Heart left ventricle (tissue), 16 donors: ENCODE data around the gene RNF4. TPM values are rescaled to one million over a fixed set of nuclear protein-coding genes. Genes with fewer than 3 reads are reported as not detected.

Experiments used
- ATAC-seq, 4 donors: fragments of 200-7000 bp; cut with Tn5 transposase; one replicate each; pipeline ENCODE4 v1.9.1; 2020 to 2022; ENCODE audit warnings: moderate library complexity in 4 of 4, mild to moderate bottlenecking in 3 of 4, moderate number of reproducible peaks in 1 of 4
- DNase-seq, 5 donors: peaks; one replicate each; pipeline ENCODE4 v3.0.0-alpha.2; 2020
- H3K27ac ChIP-seq, 12 donors: fragments of 200-600 bp; sonication (generic) in 4 of 12; one replicate each; pipeline versions ENCODE4 v1.5.0 to v1.8.0; 2016 to 2022; ENCODE audit warnings: mild to moderate bottlenecking in 2 of 12
- H3K27me3 ChIP-seq, 9 donors: fragments of 200-600 bp; sonication (generic) in 2 of 9; one replicate each; pipeline versions ENCODE4 v1.5.1 to v1.8.0; 2016 to 2022; ENCODE audit warnings: mild to moderate bottlenecking in 3 of 9
- H3K36me3 ChIP-seq, 9 donors: fragments of 200-600 bp; sonication (generic) in 2 of 9; one replicate each; pipeline versions ENCODE4 v1.5.0 to v1.8.0; 2018 to 2022; ENCODE audit warnings: mild to moderate bottlenecking in 2 of 9
- H3K4me1 ChIP-seq, 12 donors: fragments of 200-600 bp; sonication (generic) in 4 of 12; one replicate each; pipeline versions ENCODE4 v1.5.0 to v1.8.0; 2016 to 2022; ENCODE audit warnings: mild to moderate bottlenecking in 3 of 12
- H3K4me3 ChIP-seq, 12 donors: fragments of 200-600 bp; sonication (generic) in 4 of 12; one replicate each; pipeline versions ENCODE4 v1.5.0 to v1.8.0; 2017 to 2022; ENCODE audit warnings: mild to moderate bottlenecking in 9 of 12, moderate library complexity in 4 of 12
- H3K9me3 ChIP-seq, 12 donors: fragments of 200-600 bp; sonication (generic) in 4 of 12; one replicate each; pipeline versions ENCODE4 v1.5.0 to v1.8.0; 2016 to 2022; ENCODE audit warnings: mild to moderate bottlenecking in 1 of 12
- POLR2A ChIP-seq, 2 donors: fragments of 450-650 bp; IDR thresholded peaks; one replicate each; pipeline ENCODE4 v1.6.1; 2017; ENCODE audit warnings: antibody characterized with exemption in 2 of 2, mild to moderate bottlenecking in 2 of 2, moderate library complexity in 2 of 2
- WGBS, 4 donors: extraction: QIAGEN DNeasy Blood & Tissue Kit in 2 of 4; methylation state at CpG; one replicate each; pipeline versions ENCODE4 v1.1.5 to v1.1.7; 2013 to 2018; 5-methylcytosine and 5-hydroxymethylcytosine counted together
- intact Hi-C, 10 donors: fragments of 100-400 bp; cut with DNase I; formaldehyde crosslinking; loops; one replicate each; pipeline versions ENCODE4 v1.11.1 to v1.14.2; 2022
- polyA plus RNA-seq, 2 donors: library from polyadenylated mRNA; stranded (reverse); fragments of 200-250 nt; gene quantifications; one replicate each; pipeline ENCODE4 v1.2.3, GENCODE V29; 2013
- total RNA-seq, 9 donors: library from RNA; depleted of rRNA in 2 of 9; stranded (reverse); fragments of >200 nt in 2 of 9; fragmentation: NEBNext Ultra II Directional in 3 of 9; extraction: Animal tissue kit (Norgen Biotek cat#: 25700) in 3 of 9; gene quantifications; one replicate each; pipeline versions ENCODE4 v1.1.0 to v1.2.4, GENCODE V29; 2016 to 2023
- TF ChIP-seq, protein P1 (sequence below), 12 donors: fragments of 200-600 bp; sonication (generic) in 4 of 12; IDR thresholded peaks; one replicate each; pipeline versions ENCODE4 v1.5.0 to v1.8.0; 2018 to 2022; ENCODE audit warnings: antibody characterized with exemption in 12 of 12, mild to moderate bottlenecking in 5 of 12
- donor health status: ischemic (EF 13 %, LVEDD 7.1; RV severe dilation, severe dysfunction).
- donor health status: healthy with polysubstance abuse.
- donor health status: DM: no; HTN: yes; CAD: no.
- donor health status: DM: no; HTN: no; CAD: no.
- donor health status: ischemic (EF 25% LVEDD 6.9; RV normal size, moderate dysfunction).
- donor health status: ischemic (EF 25% LVEDD 5.7; RV mildly dilated, moderate dysfunction).
- donor health status: healthy.
- donor health status: DM: yes; HTN: yes; CAD: no.
- donor health status: ischemic (EF 35%, LVEDD 5.7; RV mildly dilated, moderate dysfunction).
- donor health status: nonischemic (EF 11% LVEDD 7.7; RV severe dilation, severe dysfunction).
- donor health status: DM: yes; HTN: yes; CAD: no.
- donor health status: PGD.
- donor health status: ischemic (EF 29% LVEDD 5.4; RV normal size, mild dysfunction).
- donor health status: nonischemic (EF 23%, LVEDD 6.1; RV moderate dilation, normal function).

RNF4 gene
- total and polyA plus RNA-seq, 11 donors, result 10.6 to 45.7 (median 30.8) TPM

GRCh38 chr4:2423066-2423465 lies 45.8 kb upstream of the RNF4 start:
- Histone ChIP-seq H3K36me3 (no peaks in the 10 kb centered on the region), H3K27ac (no peak overlapping the region), H3K4me3 (no peak overlapping the region), H3K27me3 (peaks cover 0 to 21% (median 16%) of the 10 kb centered on the region in 9 donors), H3K4me1 (peaks cover 3 to 12% (median 8%) of the 10 kb centered on the region in 12 donors), H3K9me3 (no peaks in the 10 kb centered on the region)
- ATAC-seq (no peak), DNase-seq (no peak)
- intact Hi-C loops, result loop anchor here in 2 of 10 donors (5.0 kb wide), 2 partner anchors 161 to 181 kb away; partner anchors contain the start of genes HAUS3 (in 1 of the 2), MXD4 (in 1 of the 2) and POLN (in 1 of the 2)
- no peak for TF ChIP-seq POLR2A (IDR thresholded peaks at IDR 0.05)
- TF ChIP-seq, protein P1, sequence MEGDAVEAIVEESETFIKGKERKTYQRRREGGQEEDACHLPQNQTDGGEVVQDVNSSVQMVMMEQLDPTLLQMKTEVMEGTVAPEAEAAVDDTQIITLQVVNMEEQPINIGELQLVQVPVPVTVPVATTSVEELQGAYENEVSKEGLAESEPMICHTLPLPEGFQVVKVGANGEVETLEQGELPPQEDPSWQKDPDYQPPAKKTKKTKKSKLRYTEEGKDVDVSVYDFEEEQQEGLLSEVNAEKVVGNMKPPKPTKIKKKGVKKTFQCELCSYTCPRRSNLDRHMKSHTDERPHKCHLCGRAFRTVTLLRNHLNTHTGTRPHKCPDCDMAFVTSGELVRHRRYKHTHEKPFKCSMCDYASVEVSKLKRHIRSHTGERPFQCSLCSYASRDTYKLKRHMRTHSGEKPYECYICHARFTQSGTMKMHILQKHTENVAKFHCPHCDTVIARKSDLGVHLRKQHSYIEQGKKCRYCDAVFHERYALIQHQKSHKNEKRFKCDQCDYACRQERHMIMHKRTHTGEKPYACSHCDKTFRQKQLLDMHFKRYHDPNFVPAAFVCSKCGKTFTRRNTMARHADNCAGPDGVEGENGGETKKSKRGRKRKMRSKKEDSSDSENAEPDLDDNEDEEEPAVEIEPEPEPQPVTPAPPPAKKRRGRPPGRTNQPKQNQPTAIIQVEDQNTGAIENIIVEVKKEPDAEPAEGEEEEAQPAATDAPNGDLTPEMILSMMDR (IDR thresholded peaks at IDR 0.05), result no peak
- WGBS, 4 donors, result 72 to 88% (median 81%) methylated on average over 4 of the region's 4 CpGs

GRCh38 chr4:2423695-2424094 lies 45.2 kb upstream of the RNF4 start:
- Histone ChIP-seq H3K27me3 (peaks cover 0 to 21% (median 16%) of the 10 kb centered on the region in 9 donors), H3K4me1 (peaks cover 3 to 12% (median 8%) of the 10 kb centered on the region in 12 donors), H3K4me3 (no peak overlapping the region), H3K9me3 (no peaks in the 10 kb centered on the region), H3K36me3 (no peaks in the 10 kb centered on the region), H3K27ac (no peak overlapping the region)
- DNase-seq, result peak in 1 of 5 donors; percentile 21
- no peak for TF ChIP-seq POLR2A (IDR thresholded peaks at IDR 0.05)
- TF ChIP-seq, protein P1 (IDR thresholded peaks at IDR 0.05), result no peak
- WGBS, 4 donors, result 61 to 78% (median 70%) methylated on average over 8 to 10 of the region's 10 CpGs
- ATAC-seq, result no peak
- intact Hi-C loops, result loop anchor here in 2 of 10 donors (5.0 kb wide), 2 partner anchors 161 to 181 kb away; partner anchors contain the start of genes HAUS3 (in 1 of the 2), MXD4 (in 1 of the 2) and POLN (in 1 of the 2)

- DNase-seq, result peak in 1 of 5 donors; percentile 35
- peaks cover 0 to 19% (median 16%) of the 10 kb centered on the region in 9 donors for H3K27me3 ChIP-seq
- H3K27ac ChIP-seq, result no peak overlapping the region
- H3K9me3 ChIP-seq, result no peaks in the 10 kb centered on the region
- intact Hi-C loops, result loop anchor here in 2 of 10 donors (5.0 kb wide), 2 partner anchors 162 to 182 kb away; partner anchors contain the start of genes HAUS3 (in 1 of the 2), MXD4 (in 1 of the 2) and POLN (in 1 of the 2)
- no peaks in the 10 kb centered on the region for H3K36me3 ChIP-seq
- no peak overlapping the region for H3K4me3 ChIP-seq
- peaks cover 0 to 4% (median under 1%) of the 10 kb centered on the region in 12 donors for H3K4me1 ChIP-seq
- 75 to 86% (median 82%) methylated on average over 10 of the region's 10 CpGs for WGBS, 4 donors
- no peak for ATAC-seq
- TF ChIP-seq POLR2A (IDR thresholded peaks at IDR 0.05), result no peak
- TF ChIP-seq, protein P1 (IDR thresholded peaks at IDR 0.05), result no peak
Measured at GRCh38 chr4:2424581-2424980, 44.3 kb upstream of the RNF4 start.

DNA sequence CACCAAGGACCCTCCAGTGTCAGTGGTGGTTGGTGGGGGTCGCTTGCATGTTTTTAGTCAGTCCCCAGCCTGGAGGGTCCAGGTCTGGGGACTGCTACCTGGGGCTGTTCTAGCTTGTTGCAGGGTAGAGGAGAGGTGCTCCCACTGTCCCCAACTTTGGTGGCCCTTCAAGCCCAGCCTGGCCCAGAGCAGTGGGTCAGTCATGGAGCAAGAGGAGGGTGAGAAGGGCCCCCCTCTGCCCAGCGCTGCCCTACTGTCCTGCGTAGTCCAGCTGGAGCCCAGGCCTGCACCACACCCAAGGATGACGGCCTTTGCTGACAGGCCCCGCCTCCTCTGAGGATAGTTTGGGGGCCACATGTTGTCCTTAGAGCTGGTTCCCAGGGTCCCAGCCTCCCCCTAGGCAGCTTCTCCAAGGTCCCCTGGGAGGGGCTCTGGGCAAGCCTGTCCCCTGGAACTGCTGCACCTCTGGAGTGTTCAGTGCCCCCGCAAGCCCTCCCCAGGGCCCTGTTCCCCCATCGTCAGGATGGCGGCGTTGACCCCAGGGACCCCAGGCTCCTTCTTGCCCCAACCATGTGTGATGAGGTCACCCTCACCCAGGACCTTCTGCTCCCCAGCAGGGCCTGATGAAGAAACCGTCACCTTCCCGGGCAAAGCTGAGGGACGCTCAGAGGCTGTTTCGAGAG lies 43.4 kb upstream of the RNF4 start:
- Histone ChIP-seq H3K4me1 (no peaks in the 10 kb centered on the region), H3K9me3 (no peaks in the 10 kb centered on the region), H3K36me3 (no peaks in the 10 kb centered on the region), H3K4me3 (no peak overlapping the region), H3K27ac (no peak overlapping the region), H3K27me3 (peaks cover 0 to 19% (median 10%) of the 10 kb centered on the region in 9 donors)
- 92 to 95% (median 93%) methylated on average over 11 to 13 of the region's 13 CpGs for WGBS, 4 donors
- DNase-seq, result peak in 1 of 5 donors; percentile 57
- peak in 1 of 4 donors; percentile 12 for ATAC-seq
- intact Hi-C loops, result no loop called here
- TF ChIP-seq, protein P1 (IDR thresholded peaks at IDR 0.05), result no peak
